Activated CD8-positive, alpha-beta memory T cell treated with anti-CD3 and anti-CD28 coated beads, Interleukin-2, amount 50 U/mL, for 1 hour (primary cell): ENCODE measurements around the gene DACT2.
"Not testable (repeated sequence)": the region's sequence is repeated elsewhere in the genome, so short reads cannot be mapped to it uniquely, and the experiment has no call there.

Experiments
- DNase-seq: peaks from one replicate; pipeline ENCODE4 v3.0.0-alpha.2; 2020; ENCODE audit errors: extremely low read depth

DACT2 gene

GRCh38 chr6:168326294-168327261, 7.0 kb upstream of the DACT2 start:
- no peak for DNase-seq

- DNase-seq: no peak
Observed at GRCh38 chr6:168322966-168323365, 3.4 kb upstream of the DACT2 start.

GRCh38 chr6:168320634-168321033, 1.1 kb upstream of the DACT2 start:
- no peak for DNase-seq

DNA sequence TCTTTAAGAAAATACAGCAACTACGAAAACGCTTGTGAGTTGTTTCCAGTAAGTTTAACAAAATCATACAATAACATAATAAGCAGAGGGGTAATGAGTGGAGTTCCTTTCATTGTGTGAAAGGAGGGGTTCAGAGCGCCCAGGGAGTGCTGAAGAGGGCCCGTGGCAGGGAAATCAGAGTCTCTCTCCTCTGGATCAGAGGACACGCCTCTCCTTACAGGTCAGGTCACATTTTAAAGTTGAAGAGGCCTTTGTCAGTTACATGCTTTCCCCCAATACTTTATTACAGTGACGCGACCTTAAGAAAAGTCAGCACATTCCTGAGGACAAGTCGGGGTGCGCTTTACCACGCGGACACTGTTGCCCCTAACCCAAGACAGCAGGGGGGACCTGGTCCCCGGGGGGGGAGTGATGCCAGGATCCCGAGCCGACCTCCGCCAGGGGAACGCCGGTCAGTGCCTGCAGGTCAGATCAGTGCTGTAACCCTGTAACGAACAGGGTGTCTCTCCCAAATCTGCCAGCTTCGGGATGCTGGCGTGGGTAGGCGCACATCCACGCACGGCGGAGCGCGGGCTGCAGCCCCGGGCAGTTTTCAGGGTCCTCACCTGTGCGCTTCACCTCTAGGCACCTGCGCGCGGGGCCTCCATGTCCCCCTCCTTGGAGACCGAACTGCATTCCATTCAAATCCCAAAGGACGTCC, 848 bp downstream of the DACT2 start:
- DNase-seq: no peak

GRCh38 chr6:168318090-168318489, 1.5 kb downstream of the DACT2 start:
- DNase-seq: no peak

DNA sequence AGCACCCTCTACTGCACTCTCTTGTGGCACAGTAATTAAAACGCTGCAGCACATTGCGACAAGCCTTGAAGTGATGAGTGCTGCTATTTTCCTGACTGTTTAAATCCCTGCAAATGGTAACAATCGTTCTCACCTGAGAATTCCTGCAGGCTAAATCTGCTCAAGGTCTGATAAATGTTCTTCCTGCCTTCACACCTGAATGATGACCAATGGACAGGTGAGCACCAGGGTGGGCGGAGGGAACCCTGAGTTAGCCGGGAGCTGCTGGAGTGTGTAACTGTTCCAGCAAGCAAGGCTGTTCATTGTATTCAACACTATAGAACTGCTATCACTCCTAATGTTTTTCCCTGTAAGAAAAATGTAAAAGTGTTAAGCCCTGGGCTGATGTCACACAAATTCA, 4.0 kb downstream of the DACT2 start:
- DNase-seq: no peak

- no peak for DNase-seq
Observed at GRCh38 chr6:168314948-168315347, 4.6 kb downstream of the DACT2 start.

- no peak for DNase-seq
Observed at GRCh38 chr6:168314021-168314420, 5.6 kb downstream of the DACT2 start.

GRCh38 chr6:168313431-168314011, 6.1 kb downstream of the DACT2 start:
- DNase-seq: no peak

DNA sequence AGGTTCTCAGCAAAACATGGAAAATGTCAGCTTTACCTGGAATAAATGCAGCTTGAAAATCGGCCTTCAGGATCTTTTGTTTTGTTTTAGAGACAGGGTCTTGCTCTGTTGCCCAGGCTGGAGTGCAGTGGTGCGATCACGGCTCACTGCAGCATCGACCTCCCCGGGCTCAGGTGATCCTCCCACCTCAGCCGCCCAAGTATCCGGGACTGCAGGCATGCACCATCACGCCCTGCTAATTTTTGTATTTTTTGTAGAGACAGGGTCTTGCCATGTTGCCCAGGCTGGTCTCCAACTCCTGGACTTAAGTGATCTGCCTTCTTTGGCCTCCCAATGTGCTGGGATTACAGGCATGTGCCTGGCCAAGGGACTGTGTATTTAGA, 7.5 kb downstream of the DACT2 start:
- not testable (repeated sequence) for DNase-seq

DNA sequence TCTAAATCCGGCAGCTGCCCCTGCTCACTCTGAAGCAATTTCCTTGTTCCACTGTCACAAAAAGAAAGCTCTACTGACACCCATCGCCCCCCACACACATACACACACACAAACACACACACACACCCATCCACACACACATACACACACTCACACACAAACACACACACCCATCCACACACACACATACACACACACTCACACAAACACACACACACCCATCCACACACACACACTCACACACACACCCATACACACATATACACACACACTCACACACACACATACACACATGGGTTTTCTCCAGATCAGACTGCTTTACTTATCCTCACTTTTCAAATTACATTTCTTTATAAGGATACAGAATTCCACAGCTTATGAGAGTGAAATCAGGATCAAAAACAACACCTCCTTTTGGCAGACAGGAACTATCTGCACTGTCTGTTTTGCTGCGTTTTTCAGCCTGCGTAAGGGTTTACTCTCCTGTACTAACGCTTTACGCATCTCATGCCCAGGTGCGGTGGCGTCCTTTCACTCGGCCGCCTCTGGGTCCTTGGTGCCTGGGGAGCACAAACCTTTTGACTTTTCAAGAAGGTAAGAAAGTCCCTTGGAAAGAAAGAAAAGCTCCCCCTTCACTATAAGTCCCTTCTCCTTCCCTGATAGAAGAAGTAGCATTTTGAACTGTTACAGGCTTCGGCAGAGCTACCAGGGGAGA, 8.0 kb downstream of the DACT2 start:
- DNase-seq: no peak

- DNase-seq: no peak
Observed at GRCh38 chr6:168310945-168311344, 8.6 kb downstream of the DACT2 start.

DNA sequence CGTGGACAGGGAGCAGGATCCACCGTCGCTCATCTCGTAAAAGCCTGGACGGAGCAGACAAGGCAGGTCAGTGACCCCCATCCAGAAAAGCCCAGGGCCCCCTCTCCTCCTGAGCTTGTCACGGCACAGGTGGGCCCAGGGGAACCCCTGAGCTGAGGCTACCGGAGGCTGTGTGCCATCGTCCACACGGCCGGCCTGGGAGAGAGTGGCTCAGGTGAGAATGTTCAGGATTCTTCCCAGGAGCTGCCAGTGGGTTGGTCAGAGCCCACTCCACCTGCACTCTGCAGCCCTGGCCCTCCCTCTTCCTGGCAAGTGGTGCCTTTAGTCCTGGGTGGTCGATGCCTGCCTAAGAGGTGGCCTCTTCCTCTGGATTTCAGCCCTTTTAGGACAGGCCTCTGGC, 9.2 kb downstream of the DACT2 start:
- no peak for DNase-seq

DNA sequence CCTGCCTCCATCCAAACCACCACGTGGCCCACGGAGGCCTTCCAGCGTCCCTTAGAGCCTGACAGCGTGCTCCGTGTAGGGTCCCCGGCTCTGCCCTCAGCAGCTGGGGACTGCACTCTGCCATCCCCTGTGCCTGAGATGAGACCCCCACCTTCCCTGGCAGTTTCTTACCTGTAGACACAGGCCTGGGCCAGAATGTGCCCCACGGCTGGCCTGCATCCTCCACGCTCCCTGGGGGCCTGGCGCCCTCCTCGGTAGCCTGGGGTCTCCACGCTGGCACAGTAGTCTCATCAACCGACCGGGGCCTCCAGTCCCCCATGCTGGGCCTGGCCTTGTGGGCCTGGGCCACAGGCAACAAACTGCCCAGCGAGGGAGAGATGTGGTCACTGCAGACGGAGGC, 9.6 kb downstream of the DACT2 start:
- no peak for DNase-seq

DNA sequence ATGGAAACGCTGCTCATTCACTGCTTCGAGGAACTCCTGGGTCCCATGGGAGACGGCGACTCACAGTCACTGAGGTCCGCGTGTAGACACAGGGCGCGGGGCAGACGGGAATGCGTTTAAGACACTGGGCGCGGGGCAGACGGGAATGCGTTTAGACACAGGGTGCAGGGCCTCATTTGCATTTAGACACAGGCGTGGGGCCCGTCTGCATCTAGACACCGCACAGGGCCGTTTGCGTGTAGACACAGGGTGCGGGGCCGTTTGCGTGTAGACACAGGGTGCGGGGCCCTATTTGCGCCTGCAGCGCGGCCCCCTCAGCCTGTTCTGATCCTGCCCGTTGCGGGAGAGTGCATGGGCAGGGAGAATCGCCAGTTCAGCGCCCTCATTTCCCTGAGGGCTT, 10.4 kb downstream of the DACT2 start:
- no peak for DNase-seq

DNA sequence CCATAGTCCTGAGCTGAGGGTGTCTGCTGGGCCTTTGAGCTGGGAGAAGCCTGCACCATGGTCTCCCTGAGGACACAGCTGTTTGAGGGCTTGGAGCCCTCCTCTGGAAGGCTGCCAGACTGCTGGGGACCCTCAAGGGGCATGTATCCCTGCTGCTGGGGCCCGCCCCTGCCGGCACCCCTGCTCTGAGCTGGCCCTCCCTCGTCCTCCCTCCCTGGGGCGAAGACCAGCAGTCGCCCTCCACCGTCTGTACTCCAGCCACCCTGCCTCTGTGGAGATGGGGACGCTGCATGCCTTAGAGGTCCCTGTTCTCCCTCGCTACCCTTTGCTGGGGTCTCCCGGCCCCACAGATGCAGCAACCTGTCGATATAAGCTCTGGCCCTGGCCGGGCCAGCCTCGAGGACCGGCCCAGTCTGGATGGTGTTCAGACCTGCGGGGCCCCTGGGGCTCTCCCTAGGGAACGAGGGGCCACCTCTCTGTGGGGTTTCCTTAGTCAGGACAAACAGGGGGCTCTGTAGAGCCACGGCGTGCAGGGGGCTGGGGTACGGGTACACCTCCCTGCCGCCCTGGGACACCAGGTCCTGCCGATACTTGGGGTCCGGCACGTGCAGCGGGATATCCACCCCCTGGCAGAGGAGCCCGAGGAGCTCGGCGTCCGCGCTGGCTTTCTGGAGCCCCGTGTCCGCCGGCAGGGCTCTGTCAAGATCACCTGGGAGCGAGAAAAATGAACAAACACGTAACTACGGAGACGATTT, 11.0 kb downstream of the DACT2 start:
- no peak for DNase-seq

- DNase-seq: no peak
Observed at GRCh38 chr6:168307695-168308021, 11.9 kb downstream of the DACT2 start.

DNA sequence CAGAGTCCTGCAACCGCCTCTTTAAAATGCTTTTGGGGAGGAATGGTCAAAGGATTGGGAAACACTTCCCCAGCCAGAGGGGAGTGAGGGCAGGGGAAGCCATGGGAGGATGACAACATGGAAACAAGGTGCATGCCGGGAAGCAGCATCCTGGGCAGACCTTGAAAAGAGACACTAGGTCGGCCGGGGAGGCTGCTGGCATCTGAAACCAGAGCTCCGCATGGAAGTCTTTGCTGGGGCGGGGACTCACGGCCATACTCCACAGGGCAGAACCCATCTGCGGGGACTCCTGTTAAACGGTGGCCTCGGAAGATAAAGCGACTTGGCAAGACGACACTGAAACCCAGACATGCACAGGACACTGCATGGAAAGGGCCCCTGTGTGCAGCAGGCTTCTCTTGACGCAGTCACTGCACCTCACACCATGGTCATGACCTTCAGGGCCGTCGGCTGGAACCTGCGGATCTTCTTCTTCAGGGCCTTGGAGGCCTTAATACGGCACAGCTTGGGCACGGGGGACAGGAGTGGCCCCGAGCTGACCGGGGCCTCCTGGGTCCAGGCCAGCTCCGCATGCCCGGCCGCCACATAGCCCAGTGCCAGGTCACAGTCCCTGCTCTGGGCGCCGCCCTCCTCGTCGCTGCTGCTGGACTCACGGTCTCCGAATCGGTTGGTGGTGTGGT, 12.4 kb downstream of the DACT2 start:
- DNase-seq: no peak

- no peak for DNase-seq
Observed at GRCh38 chr6:168305863-168306262, 13.7 kb downstream of the DACT2 start.

DNA sequence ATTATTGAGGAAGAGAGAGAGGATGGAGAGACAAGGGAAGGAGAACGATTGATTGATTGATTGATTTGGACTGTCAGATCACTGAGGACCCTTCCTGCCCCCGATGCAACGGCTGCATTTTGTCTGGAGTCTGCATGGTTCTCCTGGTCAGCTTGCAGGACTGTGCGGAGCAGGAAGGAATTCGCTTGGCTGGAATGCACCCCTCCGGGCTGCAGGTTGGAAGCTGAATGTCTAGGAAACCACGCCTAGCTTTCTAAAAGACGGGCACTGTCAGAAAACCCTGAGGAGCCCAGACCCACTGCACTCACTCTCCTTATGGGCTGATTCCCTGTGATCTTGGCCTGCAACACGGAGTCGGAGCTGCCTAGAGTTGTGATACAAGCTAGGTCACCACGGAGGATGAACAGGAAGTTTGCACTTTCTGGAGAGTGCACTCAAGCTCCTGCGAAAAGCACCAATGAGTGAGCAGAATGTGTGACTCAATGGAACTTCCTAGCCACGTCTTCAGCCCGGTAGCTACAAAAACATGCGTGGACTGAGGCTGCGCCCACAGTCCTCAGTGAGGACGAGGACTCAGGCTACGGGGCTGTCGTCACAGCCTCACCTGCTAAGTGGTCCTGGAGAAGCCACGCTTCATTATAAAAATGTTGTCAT, 14.4 kb downstream of the DACT2 start:
- no peak for DNase-seq

DNA sequence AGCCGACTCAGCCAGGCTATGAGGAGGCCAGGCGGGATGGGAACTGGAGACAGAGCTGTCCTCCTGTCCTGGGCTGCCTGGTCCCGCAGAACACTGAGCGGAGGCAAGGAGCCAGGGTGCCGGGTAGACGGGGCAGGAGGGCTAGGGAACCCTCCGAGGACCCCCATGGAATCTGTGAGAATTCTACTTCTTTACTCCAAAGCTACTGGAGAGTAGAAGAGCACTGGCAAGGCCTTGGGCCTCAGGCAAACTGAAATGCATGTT, 14.9 kb downstream of the DACT2 start:
- DNase-seq: no peak
